ENCODE data around the gene IFIH1.

The IFIH1 gene

DNA sequence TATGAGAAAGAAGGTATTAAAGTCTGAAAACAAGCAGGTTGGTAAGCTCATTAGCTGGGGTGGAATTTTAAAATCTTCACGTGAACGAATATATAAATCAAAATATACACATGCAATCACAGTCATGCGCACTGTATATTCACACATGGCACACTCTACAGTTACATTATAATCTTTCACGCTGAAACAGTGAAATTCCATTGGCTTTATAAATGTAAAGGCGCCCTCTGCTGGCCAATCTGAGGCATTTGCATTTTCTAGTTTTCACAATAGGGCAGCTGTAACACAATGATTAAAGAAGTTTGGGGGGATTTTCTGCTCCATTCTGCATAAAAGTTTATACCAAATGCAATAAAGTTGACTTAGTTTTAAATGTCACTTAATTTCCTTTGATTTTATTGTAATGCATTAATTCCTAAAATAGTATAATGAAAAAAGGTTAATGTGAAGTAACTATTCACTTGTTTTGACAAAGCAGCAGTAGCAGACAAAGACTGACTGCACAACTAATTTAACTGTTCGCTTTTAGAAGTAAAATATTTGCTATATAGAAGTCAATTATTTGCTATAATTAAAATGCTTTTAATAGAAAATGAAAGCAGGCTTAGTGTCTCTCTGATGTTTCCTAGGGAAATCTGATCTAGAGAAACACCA, 17.2 kb downstream of the IFIH1 start:
- Histone ChIP-seq H3K14ac (ENCODE audit: low read length in 2 of 2) (no peak overlapping the region), H2AK5ac (ENCODE audit: low read length, severe bottlenecking) (no peak overlapping the region), H3K9ac (ENCODE audit: low read length) (peak overlapping the region; percentile 66)

GRCh38 chr2:162300266-162300665, 18.2 kb downstream of the IFIH1 start:
- no peak overlapping the region for H2BK120ac ChIP-seq (ENCODE audit: low read depth, low read length)
- no peak overlapping the region for H3K27ac ChIP-seq (ENCODE audit: low read length, poor library complexity, severe bottlenecking)
- no peak overlapping the region for H2BK12ac ChIP-seq (ENCODE audit: low read length in 2 of 2)
- H3K23ac ChIP-seq (ENCODE audit: low read length in 2 of 2), result no peak overlapping the region
- no peak overlapping the region for H3K18ac ChIP-seq (ENCODE audit: low read depth in 1 of 2, low read length in 2 of 2)
- H4K8ac ChIP-seq (ENCODE audit: low read length), result no peak overlapping the region
- H3K14ac ChIP-seq (ENCODE audit: low read length in 2 of 2), result no peak overlapping the region
- H4K91ac ChIP-seq (ENCODE audit: low read length), result no peak overlapping the region
- no peaks in the 10 kb centered on the region for H3K36me3 ChIP-seq (ENCODE audit: control insufficient read depth in 1 of 2, insufficient read depth in 2 of 2, low read depth in 1 of 2, low read length in 2 of 2)
- H3K4me1 ChIP-seq (ENCODE audit: control insufficient read depth, insufficient read depth, low read depth, low read length), result no peaks in the 10 kb centered on the region
- no peaks in the 10 kb centered on the region for H3K79me1 ChIP-seq (replicated peaks; ENCODE audit: low read length, poor library complexity, severe bottlenecking)
- no peaks in the 10 kb centered on the region for H3K9me3 ChIP-seq (ENCODE audit: control insufficient read depth, low read length)
- H3K27me3 ChIP-seq (ENCODE audit: control insufficient read depth in 1 of 2, insufficient read depth in 1 of 2, low read length in 2 of 2), result no peaks in the 10 kb centered on the region
- H2AK5ac ChIP-seq (ENCODE audit: low read length, severe bottlenecking), result no peak overlapping the region
- no peak overlapping the region for H3K4me2 ChIP-seq (ENCODE audit: low read length, poor library complexity, severe bottlenecking)
- H3K4me3 ChIP-seq (ENCODE audit: insufficient read depth in 1 of 2, low read depth in 1 of 2, low read length in 2 of 2), result no peak overlapping the region
- H3K4ac ChIP-seq (ENCODE audit: low read depth in 1 of 2, low read length in 2 of 2), result no peak overlapping the region
- H3K9ac ChIP-seq (ENCODE audit: low read length), result peak overlapping the region; percentile 66
- no peak overlapping the region for H2BK15ac ChIP-seq (ENCODE audit: low read depth, poor library complexity, severe bottlenecking)
- no peak for DNase-seq
- H2AFZ ChIP-seq (ENCODE audit: low read depth, low read length), result no peak overlapping the region
- no peak overlapping the region for H2BK5ac ChIP-seq (ENCODE audit: low read depth, low read length, poor library complexity, severe bottlenecking)

More for the DNA sequence above, 17.2 kb downstream of the IFIH1 start:
- H3K9me3 ChIP-seq (ENCODE audit: control insufficient read depth, low read length), result no peaks in the 10 kb centered on the region
- no peaks in the 10 kb centered on the region for H3K4me1 ChIP-seq (ENCODE audit: control insufficient read depth, insufficient read depth, low read depth, low read length)
- H3K4ac ChIP-seq (ENCODE audit: low read depth in 1 of 2, low read length in 2 of 2), result no peak overlapping the region
- H3K23ac ChIP-seq (ENCODE audit: low read length in 2 of 2), result no peak overlapping the region
- H2BK120ac ChIP-seq (ENCODE audit: low read depth, low read length), result no peak overlapping the region
- no peak overlapping the region for H2BK15ac ChIP-seq (ENCODE audit: low read depth, poor library complexity, severe bottlenecking)
- H2AFZ ChIP-seq (ENCODE audit: low read depth, low read length), result no peak overlapping the region
- no peak overlapping the region for H2BK5ac ChIP-seq (ENCODE audit: low read depth, low read length, poor library complexity, severe bottlenecking)
- no peak overlapping the region for H2BK12ac ChIP-seq (ENCODE audit: low read length in 2 of 2)
- no peak overlapping the region for H3K4me2 ChIP-seq (ENCODE audit: low read length, poor library complexity, severe bottlenecking)
- DNase-seq, result peak; percentile 67
- WGBS, result 2% methylated on average over 5 of the region's 6 CpGs
- H4K8ac ChIP-seq (ENCODE audit: low read length), result no peak overlapping the region
- no peaks in the 10 kb centered on the region for H3K79me1 ChIP-seq (replicated peaks; ENCODE audit: low read length, poor library complexity, severe bottlenecking)
- no peaks in the 10 kb centered on the region for H3K27me3 ChIP-seq (ENCODE audit: control insufficient read depth in 1 of 2, insufficient read depth in 1 of 2, low read length in 2 of 2)
- H3K36me3 ChIP-seq (ENCODE audit: control insufficient read depth in 1 of 2, insufficient read depth in 2 of 2, low read depth in 1 of 2, low read length in 2 of 2), result no peaks in the 10 kb centered on the region
- no peak overlapping the region for H4K91ac ChIP-seq (ENCODE audit: low read length)
- H3K18ac ChIP-seq (ENCODE audit: low read depth in 1 of 2, low read length in 2 of 2), result no peak overlapping the region
- H3K4me3 ChIP-seq (ENCODE audit: insufficient read depth in 1 of 2, low read depth in 1 of 2, low read length in 2 of 2), result peak overlapping the region in 1 of 2 experiments; percentile 56
- no peak overlapping the region for H3K27ac ChIP-seq (ENCODE audit: low read length, poor library complexity, severe bottlenecking)

DNA sequence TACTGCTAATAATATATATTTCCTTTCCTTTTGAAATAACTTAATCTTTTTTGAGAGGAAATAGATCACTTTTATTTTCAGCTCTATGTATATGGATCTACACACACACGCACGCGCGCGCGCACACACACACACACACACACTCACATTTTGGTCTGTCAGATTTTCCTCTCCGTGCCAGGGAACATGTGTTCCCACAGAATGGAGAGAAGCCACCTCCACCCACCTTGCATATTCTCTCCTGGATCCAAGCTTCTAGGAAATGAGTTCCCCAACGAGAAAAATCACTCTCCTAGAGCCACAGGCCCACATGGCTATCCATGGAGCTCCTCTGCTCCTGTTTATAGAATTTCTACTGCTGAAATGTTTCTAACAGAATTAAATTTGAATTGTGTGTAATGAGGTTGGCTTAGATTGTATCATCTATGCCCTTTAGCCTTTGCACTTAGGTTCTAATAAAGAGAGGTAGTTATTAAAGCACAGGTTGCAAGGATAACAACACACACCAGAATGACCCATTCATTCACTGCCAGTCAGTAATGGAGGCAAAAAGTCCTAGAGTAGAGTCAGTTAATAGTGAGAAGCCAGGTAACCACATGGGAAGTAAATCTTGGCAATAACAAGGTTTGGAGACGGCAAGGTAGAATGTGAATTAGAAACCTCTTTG, 19.7 kb downstream of the IFIH1 start:
- Histone ChIP-seq H3K27me3 (ENCODE audit: control insufficient read depth in 1 of 2, insufficient read depth in 1 of 2, low read length in 2 of 2) (no peaks in the 10 kb centered on the region), H3K4me2 (ENCODE audit: low read length, poor library complexity, severe bottlenecking) (no peak overlapping the region), H3K9me3 (ENCODE audit: control insufficient read depth, low read length) (no peaks in the 10 kb centered on the region), H3K18ac (ENCODE audit: low read depth in 1 of 2, low read length in 2 of 2) (no peak overlapping the region), H2AK5ac (ENCODE audit: low read length, severe bottlenecking) (no peak overlapping the region), H2BK12ac (ENCODE audit: low read length in 2 of 2) (no peak overlapping the region), H3K4me3 (ENCODE audit: insufficient read depth in 1 of 2, low read depth in 1 of 2, low read length in 2 of 2) (no peak overlapping the region), H3K14ac (ENCODE audit: low read length in 2 of 2) (no peak overlapping the region), H3K4me1 (ENCODE audit: control insufficient read depth, insufficient read depth, low read depth, low read length) (no peaks in the 10 kb centered on the region), H4K91ac (ENCODE audit: low read length) (no peak overlapping the region), H2AFZ (ENCODE audit: low read depth, low read length) (no peak overlapping the region), H4K8ac (ENCODE audit: low read length) (no peak overlapping the region), H3K4ac (ENCODE audit: low read depth in 1 of 2, low read length in 2 of 2) (no peak overlapping the region), H2BK15ac (ENCODE audit: low read depth, poor library complexity, severe bottlenecking) (no peak overlapping the region), H2BK120ac (ENCODE audit: low read depth, low read length) (no peak overlapping the region), H3K36me3 (ENCODE audit: control insufficient read depth in 1 of 2, insufficient read depth in 2 of 2, low read depth in 1 of 2, low read length in 2 of 2) (no peaks in the 10 kb centered on the region), H3K79me1 (replicated peaks; ENCODE audit: low read length, poor library complexity, severe bottlenecking) (no peaks in the 10 kb centered on the region), H3K9ac (ENCODE audit: low read length) (no peak overlapping the region), H3K23ac (ENCODE audit: low read length in 2 of 2) (no peak overlapping the region), H2BK5ac (ENCODE audit: low read depth, low read length, poor library complexity, severe bottlenecking) (no peak overlapping the region), H3K27ac (ENCODE audit: low read length, poor library complexity, severe bottlenecking) (no peak overlapping the region)
- DNase-seq, result no peak
- 91% methylated on average over 8 of the region's 9 CpGs for WGBS

GRCh38 chr2:162297925-162298552, 20.4 kb downstream of the IFIH1 start:
- Histone ChIP-seq H3K27me3 (ENCODE audit: control insufficient read depth in 1 of 2, insufficient read depth in 1 of 2, low read length in 2 of 2) (no peaks in the 10 kb centered on the region), H3K79me1 (replicated peaks; ENCODE audit: low read length, poor library complexity, severe bottlenecking) (no peaks in the 10 kb centered on the region), H3K4me2 (ENCODE audit: low read length, poor library complexity, severe bottlenecking) (no peak overlapping the region), H2BK15ac (ENCODE audit: low read depth, poor library complexity, severe bottlenecking) (no peak overlapping the region), H4K91ac (ENCODE audit: low read length) (no peak overlapping the region), H3K14ac (ENCODE audit: low read length in 2 of 2) (no peak overlapping the region), H2BK12ac (ENCODE audit: low read length in 2 of 2) (no peak overlapping the region), H3K4me1 (ENCODE audit: control insufficient read depth, insufficient read depth, low read depth, low read length) (no peaks in the 10 kb centered on the region), H3K18ac (ENCODE audit: low read depth in 1 of 2, low read length in 2 of 2) (no peak overlapping the region), H3K9me3 (ENCODE audit: control insufficient read depth, low read length) (no peaks in the 10 kb centered on the region), H2AK5ac (ENCODE audit: low read length, severe bottlenecking) (no peak overlapping the region), H3K23ac (ENCODE audit: low read length in 2 of 2) (no peak overlapping the region), H3K36me3 (ENCODE audit: control insufficient read depth in 1 of 2, insufficient read depth in 2 of 2, low read depth in 1 of 2, low read length in 2 of 2) (no peaks in the 10 kb centered on the region), H4K8ac (ENCODE audit: low read length) (no peak overlapping the region), H2BK120ac (ENCODE audit: low read depth, low read length) (no peak overlapping the region), H3K4ac (ENCODE audit: low read depth in 1 of 2, low read length in 2 of 2) (no peak overlapping the region), H3K9ac (ENCODE audit: low read length) (peak overlapping the region; percentile 65), H2AFZ (ENCODE audit: low read depth, low read length) (no peak overlapping the region), H3K4me3 (ENCODE audit: insufficient read depth in 1 of 2, low read depth in 1 of 2, low read length in 2 of 2) (no peak overlapping the region), H2BK5ac (ENCODE audit: low read depth, low read length, poor library complexity, severe bottlenecking) (no peak overlapping the region), H3K27ac (ENCODE audit: low read length, poor library complexity, severe bottlenecking) (no peak overlapping the region)
- DNase-seq, result peak; percentile 81
- 66% methylated on average over 5 of the region's 5 CpGs for WGBS
